HG03354 (cell line): Measurements from ENCODE around the gene SPINT2.

Source experiments
- ATAC-seq: cut with Tn5 transposase; IDR thresholded peaks from one replicate; pipeline ENCODE4 v1.9.1; 2021; ENCODE audit warnings: mild to moderate bottlenecking; ENCODE audit not compliant: unreplicated experiment, poor library complexity, severe bottlenecking

The SPINT2 gene

DNA sequence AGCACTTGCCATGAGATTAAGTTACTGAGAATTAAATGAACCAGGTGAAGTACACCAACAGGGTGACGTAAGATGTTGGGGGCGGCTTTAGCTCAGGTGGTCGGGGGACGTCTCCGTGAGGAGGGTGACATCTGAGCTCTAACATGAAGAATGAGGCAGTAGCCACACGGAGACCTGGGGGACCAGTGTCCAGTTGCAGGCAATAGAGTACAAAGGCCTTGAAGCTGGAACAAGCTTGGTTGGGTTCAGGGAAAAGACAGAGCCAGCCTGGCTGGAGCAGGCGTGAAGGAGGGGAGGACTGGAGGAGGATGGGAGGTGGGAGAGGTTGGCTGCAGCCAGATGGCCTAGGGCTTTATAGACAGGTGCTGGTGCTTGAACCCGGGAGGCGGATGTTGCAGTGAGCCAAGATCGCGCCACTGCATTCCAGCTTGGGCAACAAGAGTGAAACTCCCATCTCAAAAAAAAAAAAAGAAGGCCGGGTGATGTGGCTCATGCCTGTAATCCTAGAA, 1.6 kb downstream of the SPINT2 start:
- no peak for ATAC-seq

DNA sequence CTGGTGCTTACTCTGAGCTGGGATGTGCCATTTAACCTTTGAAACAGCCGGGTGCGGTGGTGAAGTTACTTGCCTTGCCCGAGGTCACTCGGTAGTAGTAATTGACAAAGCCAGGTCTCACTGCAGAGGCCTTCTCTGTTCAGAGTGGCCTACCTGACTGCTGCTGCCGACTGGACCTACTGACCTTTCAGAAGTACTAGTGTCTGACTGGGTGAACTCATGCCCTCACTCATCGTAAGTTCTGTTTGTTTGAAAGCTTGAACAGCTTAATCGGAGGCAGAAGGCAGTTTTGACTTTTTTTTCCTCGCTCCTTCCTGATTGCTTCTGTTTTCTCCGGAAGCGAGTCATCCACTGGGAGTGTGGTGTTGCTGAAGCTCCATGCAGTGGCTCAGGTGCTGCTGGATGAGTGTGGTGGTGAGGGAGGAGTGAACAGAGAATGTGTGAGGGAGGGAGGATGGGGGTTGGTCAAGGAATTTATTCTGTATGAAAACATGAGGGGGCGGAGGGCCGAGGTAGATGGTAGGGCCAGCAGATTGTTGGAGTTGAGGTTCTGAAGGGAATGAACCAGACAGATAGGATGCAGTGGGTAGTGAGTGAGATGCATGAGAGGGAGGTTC, 2.7 kb downstream of the SPINT2 start:
- no peak for ATAC-seq

DNA sequence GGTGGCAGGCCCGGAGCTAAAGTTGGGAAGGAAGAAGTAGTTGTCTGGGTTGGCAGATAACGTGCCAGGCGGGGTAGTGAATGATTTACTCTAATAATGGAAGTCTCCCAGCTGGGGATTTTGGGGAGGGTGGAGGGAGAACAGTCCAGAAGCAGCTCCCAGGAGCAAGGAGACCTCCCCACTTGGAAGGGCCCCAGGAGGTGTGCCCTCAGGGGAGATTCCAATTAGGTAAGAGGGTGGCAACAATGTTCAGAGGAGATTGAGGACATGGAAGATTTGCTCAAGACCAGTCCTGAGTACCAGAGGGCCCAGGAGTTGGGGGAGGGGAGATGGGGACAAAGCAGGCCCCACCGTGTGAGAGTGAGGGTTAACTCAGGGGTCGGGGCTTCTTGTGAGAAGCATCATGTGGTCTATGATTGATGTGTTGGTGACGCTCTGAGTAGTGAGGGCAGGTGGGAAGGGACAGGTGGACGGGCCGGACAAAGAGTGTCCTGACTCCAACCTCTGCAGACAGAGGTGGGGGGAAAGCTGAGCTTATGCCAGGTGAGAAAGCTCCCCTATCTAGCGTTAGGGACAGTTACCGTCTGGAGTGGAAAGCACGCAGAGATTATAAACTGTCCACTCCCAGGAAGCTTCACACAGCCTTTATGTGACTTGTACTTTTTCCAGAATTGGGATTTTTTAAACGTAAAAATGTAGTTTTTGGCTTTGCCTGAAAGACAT, 3.5 kb downstream of the SPINT2 start:
- ATAC-seq = no peak

DNA sequence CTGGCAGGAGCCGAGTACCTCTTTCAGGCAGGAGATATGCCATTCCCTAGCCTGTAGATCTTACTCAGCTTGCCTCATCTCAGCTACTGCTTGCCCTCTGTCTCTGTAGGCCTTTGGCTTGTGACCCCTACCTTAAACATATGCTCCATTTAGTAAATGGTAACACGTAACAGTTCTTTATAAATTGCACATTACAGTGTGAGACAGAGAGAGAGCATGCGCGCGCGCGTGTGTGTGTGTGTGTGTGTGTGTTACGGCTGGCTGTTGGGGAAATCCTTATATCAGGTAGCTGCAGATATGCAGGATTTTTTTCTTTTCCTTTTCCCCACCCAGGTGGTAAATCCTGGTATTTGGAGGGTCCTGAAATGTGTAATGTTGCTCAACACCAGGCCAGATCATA, 4.2 kb downstream of the SPINT2 start:
- ATAC-seq = no peak

DNA sequence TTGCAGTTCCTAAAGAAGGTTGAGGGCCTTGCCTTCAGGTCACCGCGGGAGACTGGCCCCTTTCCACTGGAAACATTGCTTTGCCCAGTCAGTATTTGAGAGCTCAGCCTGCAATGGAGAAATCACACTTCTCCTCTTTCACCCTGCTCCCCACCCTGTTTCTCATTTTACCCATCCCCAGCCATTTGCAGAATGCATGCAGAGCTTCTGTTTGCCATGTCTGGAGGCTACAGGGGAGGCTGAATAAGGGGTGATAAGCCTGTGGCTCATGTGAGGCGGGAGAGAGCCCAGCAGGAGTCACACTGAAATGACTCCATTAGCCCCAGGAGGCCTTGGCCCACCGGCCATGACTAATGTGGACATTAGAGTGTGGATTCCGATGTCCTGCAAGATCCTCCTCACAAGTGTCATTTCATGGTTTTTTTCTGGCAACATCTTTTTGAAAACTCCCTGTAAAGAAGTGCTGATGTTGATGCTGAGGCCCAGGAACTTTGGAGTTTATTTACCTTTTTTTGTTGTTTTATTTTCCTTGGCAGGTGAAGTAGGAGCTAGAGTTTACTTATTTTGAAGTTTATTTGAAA, 6.3 kb downstream of the SPINT2 start:
- no peak for ATAC-seq

DNA sequence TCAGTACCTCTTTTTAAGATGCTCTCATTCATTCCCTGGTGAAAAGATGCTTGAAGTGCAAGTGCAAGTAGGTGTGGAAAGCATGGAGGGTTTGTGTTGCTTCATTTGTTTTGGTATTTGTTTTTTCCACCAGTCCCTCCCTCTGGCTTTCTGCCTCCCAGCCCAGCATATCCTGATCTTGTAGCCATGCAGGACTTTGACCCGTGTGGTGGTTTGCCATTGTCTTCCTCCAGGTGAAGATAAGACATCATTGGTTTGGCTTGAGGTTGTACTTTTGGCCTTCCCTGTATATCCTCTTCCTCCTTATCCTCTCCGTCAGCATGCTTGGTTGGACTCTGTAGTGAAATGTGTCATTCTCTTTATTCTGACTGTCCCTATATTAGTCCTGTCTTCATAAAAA, 9.1 kb downstream of the SPINT2 start:
- ATAC-seq = no peak

DNA sequence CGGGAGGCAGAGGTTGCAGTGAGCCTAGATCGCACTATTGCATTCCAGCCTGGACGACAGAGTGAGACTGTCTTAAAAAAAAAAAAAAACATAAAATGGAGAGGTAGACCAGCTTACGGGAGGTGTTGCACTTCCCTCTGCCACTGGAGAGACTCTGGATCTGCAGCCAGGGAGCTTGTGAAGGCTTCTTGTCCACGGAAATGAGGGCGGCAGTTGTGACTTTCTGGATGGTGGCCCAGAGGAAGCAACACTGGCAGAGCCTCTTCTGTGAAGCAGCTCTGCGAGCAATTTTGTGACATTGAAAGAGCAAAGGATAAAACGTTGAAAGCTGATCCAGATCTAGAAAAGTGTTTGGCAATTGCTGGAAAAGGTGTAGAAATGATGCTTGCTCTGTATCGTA, 10.4 kb downstream of the SPINT2 start:
- ATAC-seq = no peak

DNA sequence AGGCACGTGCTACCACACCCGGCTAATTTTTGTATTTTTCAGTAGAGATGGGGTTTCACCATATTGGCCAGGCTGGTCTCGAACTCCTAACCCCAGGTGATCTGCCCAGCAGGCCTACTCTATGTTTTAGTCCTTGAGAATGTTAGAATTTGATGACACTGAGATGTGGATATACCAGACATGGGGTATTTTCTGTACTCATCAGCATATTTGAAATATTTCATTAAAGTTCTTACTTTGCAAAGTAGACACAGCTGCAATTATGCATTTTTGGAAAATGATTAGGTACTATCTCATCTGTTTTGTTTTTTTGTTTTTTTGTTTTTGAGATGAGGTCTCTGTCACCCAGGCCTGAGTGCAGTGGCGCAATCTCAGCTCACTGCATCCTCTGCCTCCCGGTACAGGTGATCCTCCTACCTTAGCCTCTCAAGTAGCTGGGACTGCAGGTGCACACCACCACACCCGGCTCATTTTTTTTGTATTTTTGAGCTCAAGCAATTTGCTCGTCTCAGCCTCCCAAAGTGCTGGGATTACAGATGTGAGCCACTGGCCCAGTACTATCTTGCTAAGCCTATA, 12.7 kb downstream of the SPINT2 start:
- ATAC-seq = no peak

DNA sequence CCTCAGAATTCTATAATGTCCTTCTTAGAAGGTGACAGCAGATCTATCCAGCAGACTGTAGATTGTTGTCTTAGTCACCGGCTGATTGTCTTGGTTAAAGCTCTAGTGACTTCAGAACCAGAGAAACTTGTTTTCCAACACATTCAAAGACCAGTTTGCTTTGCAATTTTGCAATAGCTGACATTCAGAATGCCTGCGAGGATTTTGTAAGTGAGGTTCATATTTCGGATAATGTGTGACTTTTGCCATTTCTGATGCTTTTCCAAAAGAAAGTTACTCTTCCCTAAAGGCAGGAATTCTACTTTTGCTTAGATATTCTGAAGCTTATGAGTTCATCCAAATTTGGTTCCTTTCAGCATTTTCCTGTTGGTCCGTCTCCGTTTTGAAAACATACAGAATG, 13.2 kb downstream of the SPINT2 start:
- no peak for ATAC-seq

DNA sequence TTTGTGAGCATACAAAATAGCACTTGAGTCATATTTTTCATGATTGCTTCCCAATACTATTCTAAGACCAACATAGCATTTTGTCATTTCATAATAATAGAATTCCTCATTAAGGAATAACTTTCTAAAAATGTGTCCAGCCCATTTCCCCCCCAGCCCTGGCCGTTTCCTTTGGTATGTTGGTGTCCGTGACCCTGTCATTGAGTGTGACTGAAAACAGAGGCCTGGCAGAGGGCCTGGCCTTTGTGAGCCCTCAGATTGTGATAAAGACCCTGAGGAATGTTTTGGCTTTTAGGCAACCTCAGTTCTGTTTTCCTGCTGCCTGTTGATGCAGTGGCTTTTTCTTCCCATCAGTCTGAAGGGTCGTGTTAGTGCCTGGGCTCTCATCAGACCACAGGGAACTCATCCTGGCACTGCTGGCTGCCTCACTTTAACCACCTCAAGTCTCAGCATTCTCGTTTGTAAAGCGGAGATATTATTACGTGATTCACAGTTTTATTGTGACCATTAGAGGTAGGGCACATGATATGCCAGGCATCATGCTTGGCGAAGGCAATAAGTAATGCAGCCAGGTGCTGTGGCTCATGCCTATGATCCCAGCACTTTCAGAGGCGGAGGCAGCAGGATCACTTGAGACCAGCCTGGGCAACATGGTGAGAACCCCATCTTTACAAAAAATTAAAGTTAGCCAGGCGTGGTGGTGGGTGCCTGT, 13.8 kb downstream of the SPINT2 start:
- no peak for ATAC-seq

DNA sequence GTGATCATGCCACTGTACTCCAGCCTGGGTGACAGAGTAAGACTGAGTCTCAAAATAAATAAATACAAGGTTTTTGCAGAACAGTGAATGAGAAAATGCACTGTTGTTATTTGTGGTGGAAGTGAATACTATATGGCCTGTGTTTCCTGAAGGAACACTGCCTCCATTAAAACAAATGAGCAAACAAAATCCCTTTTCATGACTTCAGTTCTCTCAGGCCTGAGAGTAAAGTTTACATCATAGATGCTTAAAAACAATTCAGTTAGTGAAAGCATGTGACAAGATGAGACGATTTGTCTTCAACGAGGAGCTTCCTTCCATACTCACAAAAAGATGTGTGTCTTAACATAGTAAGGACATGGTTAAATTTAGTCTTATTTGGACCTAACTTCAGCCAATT, 14.4 kb downstream of the SPINT2 start:
- ATAC-seq = no peak

DNA sequence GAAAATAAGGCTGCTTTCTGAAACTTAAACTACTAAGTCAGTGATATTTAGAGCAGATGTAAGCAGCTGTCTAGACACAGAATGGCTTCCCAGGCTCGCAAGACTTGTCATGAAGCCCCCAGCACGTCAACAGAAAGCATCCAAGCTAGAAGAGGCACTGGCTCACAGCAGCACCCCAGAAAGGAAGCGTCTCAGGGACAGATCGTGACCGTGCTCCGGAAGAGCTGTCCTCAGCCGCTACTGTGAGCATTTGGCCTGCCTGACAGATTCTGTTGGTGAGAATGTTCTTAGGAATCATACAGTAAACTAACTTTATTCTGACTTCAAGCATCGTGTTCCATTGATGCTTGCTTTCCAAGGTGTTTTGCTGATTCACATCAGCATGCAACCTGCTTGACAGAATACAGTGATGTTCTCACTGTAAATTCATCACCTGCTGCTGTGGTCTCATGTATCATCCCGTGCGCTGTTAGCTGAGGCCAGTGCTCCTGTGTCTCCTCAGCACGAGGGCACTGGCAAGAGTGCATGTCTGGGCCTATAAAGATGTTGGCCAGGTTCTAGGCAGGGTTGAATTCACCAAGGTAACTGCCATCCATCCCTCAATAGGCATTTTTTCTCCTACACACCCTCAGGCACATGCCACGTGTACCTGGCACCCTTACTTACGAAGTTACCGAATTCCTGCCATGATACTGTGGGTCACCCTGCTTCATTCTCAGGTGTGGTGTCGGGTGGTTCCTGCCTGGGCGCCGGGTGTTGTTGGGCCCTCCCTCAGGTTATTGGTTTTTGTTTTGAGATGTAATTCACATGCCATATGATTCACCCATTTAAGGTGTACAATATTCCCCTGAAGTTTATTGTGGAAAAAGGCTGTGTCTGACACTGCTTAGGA, 15.9 kb downstream of the SPINT2 start:
- no peak for ATAC-seq

DNA sequence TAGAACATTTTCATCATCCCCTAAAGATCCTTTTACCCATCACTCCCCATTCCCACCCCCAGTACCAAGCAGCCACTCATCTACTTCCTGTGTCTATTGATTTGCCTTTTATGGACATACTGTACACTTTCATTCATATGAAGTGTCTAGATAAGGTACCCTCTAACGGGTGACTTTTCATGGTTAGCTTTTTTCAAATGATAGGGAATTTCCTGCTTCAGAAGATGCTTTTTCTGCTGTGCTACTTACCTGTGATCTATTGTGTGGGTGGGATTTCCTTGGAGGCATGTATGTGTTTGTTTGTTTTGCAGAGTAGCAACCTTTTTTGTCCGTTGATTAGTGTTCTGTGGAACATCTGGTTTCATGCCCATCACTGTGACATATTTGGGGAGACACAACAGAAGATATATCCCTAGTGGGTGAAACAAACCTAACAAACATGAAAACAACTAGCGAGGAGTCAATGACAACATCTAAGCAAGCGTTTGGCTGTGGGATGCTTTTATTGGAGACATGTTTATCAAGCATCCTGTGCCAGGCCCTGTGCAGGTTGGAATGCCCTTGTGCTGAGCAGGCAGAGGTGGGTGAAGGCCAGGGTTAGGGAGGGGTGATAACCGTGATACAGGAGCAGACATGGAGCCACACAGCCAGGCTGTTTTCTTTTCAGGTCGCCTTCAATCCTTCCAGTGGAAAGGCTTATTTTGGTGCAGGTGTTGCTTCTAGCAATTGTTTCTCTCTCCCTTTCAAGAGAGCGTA, 17.6 kb downstream of the SPINT2 start:
- no peak for ATAC-seq

DNA sequence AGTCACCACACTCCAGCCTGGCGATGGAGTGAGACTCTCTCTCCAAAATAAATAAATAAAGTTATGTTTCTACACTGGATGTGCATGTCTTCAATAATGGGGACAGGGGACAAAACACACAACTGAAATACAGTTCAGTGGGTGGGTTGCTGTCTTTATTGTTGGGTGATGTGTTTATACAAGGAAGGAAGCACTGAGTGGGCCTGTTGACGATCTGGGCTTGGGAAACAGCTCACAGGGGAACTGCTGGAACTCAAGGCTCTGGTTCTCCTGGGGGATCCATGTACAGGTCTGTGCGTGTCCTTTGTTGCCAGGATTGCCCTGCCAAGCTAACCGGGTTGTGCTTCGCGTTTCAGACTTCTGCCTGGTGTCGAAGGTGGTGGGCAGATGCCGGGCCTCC, 18.9 kb downstream of the SPINT2 start:
- ATAC-seq = no peak

DNA sequence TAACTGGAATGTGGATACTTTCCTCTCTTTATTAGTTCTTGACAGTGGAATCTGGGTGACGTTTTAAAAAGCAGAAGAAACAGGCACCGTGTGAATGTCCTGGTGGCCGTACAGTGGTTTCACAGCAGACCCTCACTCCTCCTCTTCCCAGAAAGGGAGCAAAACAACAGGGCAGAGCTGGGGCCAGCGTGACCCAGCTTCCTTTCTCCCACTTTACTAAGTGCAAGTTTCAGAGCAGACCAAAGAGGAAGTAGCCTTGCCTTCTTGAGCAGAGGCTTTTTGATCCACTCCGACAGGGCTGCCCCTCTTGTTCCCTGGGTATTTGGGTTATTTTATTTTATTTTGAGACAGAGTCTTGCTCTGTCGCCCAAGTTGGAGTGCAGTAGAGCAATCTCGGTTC, 20.0 kb downstream of the SPINT2 start:
- ATAC-seq = no peak

DNA sequence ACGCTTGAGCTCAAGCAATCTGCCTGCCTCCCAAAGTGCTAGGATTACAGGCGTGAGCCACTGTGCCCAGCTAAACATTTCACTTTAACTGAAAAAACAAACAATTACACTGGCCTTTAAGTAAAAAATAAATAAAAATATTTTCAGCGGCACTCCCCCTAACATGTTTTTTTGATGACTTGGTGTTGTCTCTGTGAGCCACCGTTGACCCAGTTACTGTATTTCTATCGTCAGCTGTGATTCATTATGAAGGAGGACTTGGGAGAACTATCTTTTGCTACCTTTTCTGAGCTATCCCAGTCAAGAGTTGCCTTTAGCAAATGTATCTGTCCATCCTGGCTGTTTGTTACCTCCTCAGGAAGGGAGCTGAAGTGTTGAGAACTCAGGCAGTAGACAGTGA, 21.2 kb downstream of the SPINT2 start:
- ATAC-seq = no peak

DNA sequence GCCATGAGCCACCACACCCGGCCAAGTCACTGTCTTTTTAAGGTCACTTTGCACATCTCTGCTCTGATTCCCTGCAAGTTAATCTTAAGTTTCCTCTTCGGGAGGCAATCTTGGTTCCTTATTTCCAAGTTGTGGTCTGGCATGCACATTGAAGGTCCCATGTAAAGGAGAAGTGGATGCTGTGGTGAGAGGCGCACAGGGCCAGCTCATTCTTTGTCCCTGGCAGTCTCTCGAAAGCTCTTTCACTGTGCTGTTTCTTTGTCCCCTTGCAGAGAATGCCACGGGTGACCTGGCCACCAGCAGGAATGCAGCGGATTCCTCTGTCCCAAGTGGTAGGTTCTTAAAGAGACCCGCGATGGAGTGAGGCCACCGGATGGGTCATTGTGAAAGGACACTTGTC, 23.2 kb downstream of the SPINT2 start:
- ATAC-seq = no peak

DNA sequence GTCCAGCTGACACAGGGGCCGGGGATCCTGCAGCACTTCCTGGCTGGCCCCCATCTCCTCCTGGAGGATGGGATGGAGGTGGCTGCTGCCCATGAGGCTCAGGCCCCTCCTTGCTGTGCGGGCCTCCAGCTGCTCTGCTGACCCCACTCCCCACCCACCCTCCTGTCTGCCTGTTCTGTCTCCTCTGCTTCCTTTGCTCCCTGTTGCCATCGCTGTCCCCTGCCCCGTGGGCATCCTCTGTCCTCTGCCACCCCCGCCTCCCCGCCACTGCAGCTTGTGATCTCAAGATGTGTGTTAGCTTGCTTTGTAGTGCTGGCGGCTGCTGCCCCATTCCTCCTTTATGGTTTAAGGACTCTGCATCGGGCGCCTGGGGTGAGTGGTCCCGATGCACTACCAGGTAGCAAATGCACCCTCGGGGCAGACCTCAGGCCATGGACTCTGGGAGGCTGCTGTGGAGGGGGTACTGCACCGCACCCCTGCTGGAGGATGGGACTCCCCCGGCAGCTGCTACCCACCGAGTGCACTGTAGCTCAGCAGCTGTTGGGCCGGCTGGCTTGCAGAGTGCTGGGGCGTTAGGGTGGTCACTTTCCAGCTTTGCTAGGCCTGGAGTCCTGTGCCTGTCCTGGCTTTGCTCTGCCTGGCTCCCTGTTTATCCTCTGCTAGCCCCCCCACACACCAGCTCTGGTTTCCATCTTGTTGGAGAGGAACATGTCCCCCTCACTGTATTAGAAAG, 23.9 kb downstream of the SPINT2 start:
- ATAC-seq = no peak
